ENCODE results near the gene ADAMTSL3.

ADAMTSL3 gene

GRCh38 chr15:83922649-83923294, 268.8 kb downstream of the ADAMTSL3 start:
- DNase-seq: no peak
- in situ Hi-C loops (cut with HindIII; ENCODE audit: low pct_ligation_motif_present, low pct_unique_long_range_greater_than_20kb, low sequenced_read_pairs): no loop called here

- in situ Hi-C loops (cut with HindIII; ENCODE audit: low pct_ligation_motif_present, low pct_unique_long_range_greater_than_20kb, low sequenced_read_pairs): no loop called here
- DNase-seq: no peak
These were observed 272.2 kb downstream of the ADAMTSL3 start for GRCh38 chr15:83926116-83926515.

- DNase-seq: no peak
- in situ Hi-C loops (cut with HindIII; ENCODE audit: low pct_ligation_motif_present, low pct_unique_long_range_greater_than_20kb, low sequenced_read_pairs): no loop called here
These were observed 273.9 kb downstream of the ADAMTSL3 start for GRCh38 chr15:83927704-83928391.

- DNase-seq: no peak
- in situ Hi-C loops (cut with HindIII; ENCODE audit: low pct_ligation_motif_present, low pct_unique_long_range_greater_than_20kb, low sequenced_read_pairs): no loop called here
These were observed 274.4 kb downstream of the ADAMTSL3 start for GRCh38 chr15:83928392-83928734.

- in situ Hi-C loops (cut with HindIII; ENCODE audit: low pct_ligation_motif_present, low pct_unique_long_range_greater_than_20kb, low sequenced_read_pairs): no loop called here
- no peak for DNase-seq
These were observed 275.0 kb downstream of the ADAMTSL3 start for GRCh38 chr15:83928878-83929418.

- in situ Hi-C loops (cut with HindIII; ENCODE audit: low pct_ligation_motif_present, low pct_unique_long_range_greater_than_20kb, low sequenced_read_pairs): no loop called here
- no peak for DNase-seq
These were observed 275.7 kb downstream of the ADAMTSL3 start for GRCh38 chr15:83929619-83930018.

GRCh38 chr15:83930392-83931212, 276.7 kb downstream of the ADAMTSL3 start:
- in situ Hi-C loops (cut with HindIII; ENCODE audit: low pct_ligation_motif_present, low pct_unique_long_range_greater_than_20kb, low sequenced_read_pairs): no loop called here
- no peak for DNase-seq

- in situ Hi-C loops (cut with HindIII; ENCODE audit: low pct_ligation_motif_present, low pct_unique_long_range_greater_than_20kb, low sequenced_read_pairs): no loop called here
- DNase-seq: no peak
These were observed 281.9 kb downstream of the ADAMTSL3 start for GRCh38 chr15:83935774-83936173.

- DNase-seq: no peak
- in situ Hi-C loops (cut with HindIII; ENCODE audit: low pct_ligation_motif_present, low pct_unique_long_range_greater_than_20kb, low sequenced_read_pairs): no loop called here
These were observed 286.2 kb downstream of the ADAMTSL3 start for GRCh38 chr15:83940136-83940535.

GRCh38 chr15:83943043-83943442, 289.1 kb downstream of the ADAMTSL3 start:
- no peak for DNase-seq
- in situ Hi-C loops (cut with HindIII; ENCODE audit: low pct_ligation_motif_present, low pct_unique_long_range_greater_than_20kb, low sequenced_read_pairs): no loop called here

GRCh38 chr15:83943849-83944404, 290.0 kb downstream of the ADAMTSL3 start:
- in situ Hi-C loops (cut with HindIII; ENCODE audit: low pct_ligation_motif_present, low pct_unique_long_range_greater_than_20kb, low sequenced_read_pairs): no loop called here
- no peak for DNase-seq

GRCh38 chr15:83947156-83947555, 293.2 kb downstream of the ADAMTSL3 start:
- no peak for DNase-seq
- in situ Hi-C loops (cut with HindIII; ENCODE audit: low pct_ligation_motif_present, low pct_unique_long_range_greater_than_20kb, low sequenced_read_pairs): no loop called here

GRCh38 chr15:83954506-83954905, 300.6 kb downstream of the ADAMTSL3 start:
- in situ Hi-C loops (cut with HindIII; ENCODE audit: low pct_ligation_motif_present, low pct_unique_long_range_greater_than_20kb, low sequenced_read_pairs): no loop called here
- DNase-seq: no peak

GRCh38 chr15:83955806-83956265, 301.9 kb downstream of the ADAMTSL3 start:
- in situ Hi-C loops (cut with HindIII; ENCODE audit: low pct_ligation_motif_present, low pct_unique_long_range_greater_than_20kb, low sequenced_read_pairs): no loop called here
- no peak for DNase-seq

- no peak for DNase-seq
- in situ Hi-C loops (cut with HindIII; ENCODE audit: low pct_ligation_motif_present, low pct_unique_long_range_greater_than_20kb, low sequenced_read_pairs): no loop called here
These were observed 303.0 kb downstream of the ADAMTSL3 start for GRCh38 chr15:83956887-83957286.

- in situ Hi-C loops (cut with HindIII; ENCODE audit: low pct_ligation_motif_present, low pct_unique_long_range_greater_than_20kb, low sequenced_read_pairs): no loop called here
- DNase-seq: no peak
These were observed 305.6 kb downstream of the ADAMTSL3 start for GRCh38 chr15:83959477-83959876.

- in situ Hi-C loops (cut with HindIII; ENCODE audit: low pct_ligation_motif_present, low pct_unique_long_range_greater_than_20kb, low sequenced_read_pairs): no loop called here
- no peak for DNase-seq
These were observed 306.4 kb downstream of the ADAMTSL3 start for GRCh38 chr15:83960192-83960829.

- in situ Hi-C loops (cut with HindIII; ENCODE audit: low pct_ligation_motif_present, low pct_unique_long_range_greater_than_20kb, low sequenced_read_pairs): no loop called here
- DNase-seq: no peak
These were observed 307.4 kb downstream of the ADAMTSL3 start for GRCh38 chr15:83961311-83961710.

Measured in ACHN (cell line).